ENCODE results near the gene SCN1A.
A peak's percentile ranks its signal among the peaks of the same experiment; 100 is the strongest.

SCN1A gene

DNA sequence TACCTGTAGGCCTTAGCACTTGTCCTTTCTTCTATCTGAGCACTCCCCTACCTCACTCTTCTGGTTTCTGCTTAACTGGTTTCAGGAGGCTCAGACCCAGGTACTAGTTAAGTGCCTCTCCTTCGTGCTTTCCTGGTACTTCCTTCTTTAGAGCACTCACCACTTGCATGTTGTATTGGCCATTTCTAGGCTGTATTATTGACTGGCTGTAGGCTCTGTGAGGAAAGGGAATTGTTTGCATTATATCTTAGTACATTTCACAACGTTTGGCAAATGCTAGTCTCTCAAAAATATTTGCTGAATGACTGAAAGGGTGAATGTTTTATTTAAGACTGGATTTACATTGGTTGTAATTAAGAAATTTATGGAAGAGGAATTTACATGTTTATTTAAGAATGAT is 36.0 kb upstream of the SCN1A start:
- H3K36me3 ChIP-seq (ENCODE audit: low read depth), result no peaks in the 10 kb centered on the region
- no peak overlapping the region for H3K27ac ChIP-seq (ENCODE audit: poor library complexity, severe bottlenecking)
- no peaks in the 10 kb centered on the region for H3K4me1 ChIP-seq (ENCODE audit: insufficient read depth, poor library complexity, severe bottlenecking)
- TF ChIP-seq, protein P1, sequence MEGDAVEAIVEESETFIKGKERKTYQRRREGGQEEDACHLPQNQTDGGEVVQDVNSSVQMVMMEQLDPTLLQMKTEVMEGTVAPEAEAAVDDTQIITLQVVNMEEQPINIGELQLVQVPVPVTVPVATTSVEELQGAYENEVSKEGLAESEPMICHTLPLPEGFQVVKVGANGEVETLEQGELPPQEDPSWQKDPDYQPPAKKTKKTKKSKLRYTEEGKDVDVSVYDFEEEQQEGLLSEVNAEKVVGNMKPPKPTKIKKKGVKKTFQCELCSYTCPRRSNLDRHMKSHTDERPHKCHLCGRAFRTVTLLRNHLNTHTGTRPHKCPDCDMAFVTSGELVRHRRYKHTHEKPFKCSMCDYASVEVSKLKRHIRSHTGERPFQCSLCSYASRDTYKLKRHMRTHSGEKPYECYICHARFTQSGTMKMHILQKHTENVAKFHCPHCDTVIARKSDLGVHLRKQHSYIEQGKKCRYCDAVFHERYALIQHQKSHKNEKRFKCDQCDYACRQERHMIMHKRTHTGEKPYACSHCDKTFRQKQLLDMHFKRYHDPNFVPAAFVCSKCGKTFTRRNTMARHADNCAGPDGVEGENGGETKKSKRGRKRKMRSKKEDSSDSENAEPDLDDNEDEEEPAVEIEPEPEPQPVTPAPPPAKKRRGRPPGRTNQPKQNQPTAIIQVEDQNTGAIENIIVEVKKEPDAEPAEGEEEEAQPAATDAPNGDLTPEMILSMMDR (IDR thresholded peaks at IDR 0.05; ENCODE audit: poor library complexity, severe bottlenecking), result no peak
- H3K4me3 ChIP-seq (ENCODE audit: severe bottlenecking), result no peak overlapping the region
- no peaks in the 10 kb centered on the region for H3K27me3 ChIP-seq (ENCODE audit: insufficient read depth, poor library complexity, severe bottlenecking)
- no peak for ATAC-seq (ENCODE audit: low read depth)
- no peak for DNase-seq (ENCODE audit: low spot score)
- no peaks in the 10 kb centered on the region for H3K9me3 ChIP-seq (ENCODE audit: severe bottlenecking)

DNA sequence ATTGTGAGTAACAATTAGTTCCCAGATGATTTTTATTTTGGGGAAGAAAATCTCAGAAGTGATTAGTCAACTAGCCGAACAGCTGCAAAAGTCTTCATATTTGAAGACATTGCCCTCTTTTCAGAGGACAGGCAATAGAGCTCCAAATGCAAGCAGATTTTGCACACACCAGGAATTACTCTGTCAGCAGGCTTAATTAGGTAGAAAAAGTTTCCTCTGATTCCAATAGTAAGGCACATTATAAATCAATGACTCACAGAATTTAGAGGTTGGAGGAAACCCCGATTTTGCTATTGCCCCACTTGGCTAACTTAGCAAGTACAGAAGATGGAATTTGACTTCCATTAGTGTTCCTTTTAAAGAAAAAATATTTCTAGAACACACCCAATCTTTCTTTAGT is 30.7 kb upstream of the SCN1A start:
- H3K4me1 ChIP-seq (ENCODE audit: insufficient read depth, poor library complexity, severe bottlenecking), result no peaks in the 10 kb centered on the region
- H3K36me3 ChIP-seq (ENCODE audit: low read depth), result no peaks in the 10 kb centered on the region
- H3K9me3 ChIP-seq (ENCODE audit: severe bottlenecking), result no peaks in the 10 kb centered on the region
- H3K27me3 ChIP-seq (ENCODE audit: insufficient read depth, poor library complexity, severe bottlenecking), result no peaks in the 10 kb centered on the region
- H3K27ac ChIP-seq (ENCODE audit: poor library complexity, severe bottlenecking), result no peak overlapping the region
- ATAC-seq (ENCODE audit: low read depth), result no peak
- H3K4me3 ChIP-seq (ENCODE audit: severe bottlenecking), result no peak overlapping the region
- TF ChIP-seq, protein P1 (IDR thresholded peaks at IDR 0.05; ENCODE audit: poor library complexity, severe bottlenecking), result no peak
- DNase-seq (ENCODE audit: low spot score), result no peak

DNA sequence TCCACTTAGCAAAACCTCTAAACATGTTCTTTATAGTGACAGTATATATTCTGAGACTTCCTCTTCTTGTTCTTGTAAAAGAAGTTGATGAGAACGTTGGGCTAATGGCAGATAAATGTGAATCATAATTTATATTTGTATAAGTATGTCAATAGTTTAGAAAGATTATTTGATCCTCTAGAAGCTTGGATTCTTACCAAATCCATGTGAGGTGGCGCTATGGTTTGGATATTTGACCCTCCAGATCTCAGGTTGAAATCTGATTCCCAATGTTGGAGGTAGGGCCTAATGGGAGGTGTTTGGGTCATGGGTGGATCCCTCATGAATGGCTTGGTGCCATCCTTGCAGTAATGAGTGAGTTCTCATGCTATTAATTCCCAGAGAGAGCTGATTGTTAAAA is 29.8 kb upstream of the SCN1A start:
- Histone ChIP-seq H3K36me3 (ENCODE audit: low read depth) (no peaks in the 10 kb centered on the region), H3K4me1 (ENCODE audit: insufficient read depth, poor library complexity, severe bottlenecking) (no peaks in the 10 kb centered on the region), H3K4me3 (ENCODE audit: severe bottlenecking) (no peak overlapping the region), H3K27ac (ENCODE audit: poor library complexity, severe bottlenecking) (no peak overlapping the region), H3K27me3 (ENCODE audit: insufficient read depth, poor library complexity, severe bottlenecking) (no peaks in the 10 kb centered on the region), H3K9me3 (ENCODE audit: severe bottlenecking) (no peaks in the 10 kb centered on the region)
- TF ChIP-seq, protein P1 (IDR thresholded peaks at IDR 0.05; ENCODE audit: poor library complexity, severe bottlenecking), result no peak
- no peak for DNase-seq (ENCODE audit: low spot score)
- peak; percentile 38; the same call in 1 of the 3 replicates for ATAC-seq (ENCODE audit: low read depth)

DNA sequence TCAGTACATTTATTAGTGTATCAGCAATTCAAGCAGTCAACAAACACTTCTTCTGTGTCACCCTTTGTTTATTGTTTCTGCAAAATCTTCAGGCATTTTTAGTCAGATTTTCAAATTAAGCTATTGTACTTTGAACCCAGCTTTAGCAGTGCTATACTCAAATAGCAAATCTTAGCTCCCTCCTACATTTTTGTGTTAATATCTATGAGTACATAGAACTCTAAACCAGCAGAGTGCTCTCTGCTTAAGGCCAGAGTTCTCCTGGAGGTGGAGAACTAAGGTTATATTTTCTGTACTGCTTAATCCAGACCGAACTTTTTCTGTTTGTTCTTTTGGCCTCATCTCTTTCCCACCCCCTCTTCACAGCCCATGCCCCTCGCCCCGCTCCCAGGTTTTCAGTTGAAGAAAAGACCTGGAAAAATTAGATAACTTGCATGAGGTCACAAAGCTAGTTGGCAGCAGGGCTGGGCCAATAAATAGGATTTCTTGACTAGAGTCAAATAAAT is 29.2 kb upstream of the SCN1A start:
- ATAC-seq (ENCODE audit: low read depth), result no peak
- H3K4me1 ChIP-seq (ENCODE audit: insufficient read depth, poor library complexity, severe bottlenecking), result no peaks in the 10 kb centered on the region
- no peak overlapping the region for H3K27ac ChIP-seq (ENCODE audit: poor library complexity, severe bottlenecking)

DNA sequence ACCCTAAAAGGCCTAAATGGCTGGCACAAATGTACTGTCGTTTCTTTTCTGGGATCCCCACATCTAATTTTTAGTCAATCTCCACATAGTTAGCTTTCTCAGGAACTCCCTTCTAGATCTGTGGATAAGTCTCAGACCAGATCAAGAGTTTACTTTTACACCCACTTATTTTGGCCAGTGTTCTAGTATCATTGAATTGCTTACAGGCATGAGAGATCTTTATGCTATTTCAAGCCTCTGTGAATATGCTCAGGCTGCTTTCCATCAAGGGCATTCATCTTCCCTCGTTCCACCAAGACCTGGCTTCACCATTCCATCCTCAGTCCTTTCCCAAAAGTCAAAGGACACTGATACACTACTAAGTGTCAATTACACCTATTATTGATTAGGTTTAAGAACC is 27.8 kb upstream of the SCN1A start:
- Histone ChIP-seq H3K27ac (ENCODE audit: poor library complexity, severe bottlenecking) (no peak overlapping the region), H3K36me3 (ENCODE audit: low read depth) (no peaks in the 10 kb centered on the region), H3K4me3 (ENCODE audit: severe bottlenecking) (no peak overlapping the region), H3K27me3 (ENCODE audit: insufficient read depth, poor library complexity, severe bottlenecking) (no peaks in the 10 kb centered on the region), H3K9me3 (ENCODE audit: severe bottlenecking) (no peaks in the 10 kb centered on the region), H3K4me1 (ENCODE audit: insufficient read depth, poor library complexity, severe bottlenecking) (no peaks in the 10 kb centered on the region)
- ATAC-seq (ENCODE audit: low read depth) (no peak), DNase-seq (ENCODE audit: low spot score) (no peak)
- TF ChIP-seq, protein P1 (IDR thresholded peaks at IDR 0.05; ENCODE audit: poor library complexity, severe bottlenecking), result no peak

More for the DNA sequence above, 29.2 kb upstream of the SCN1A start:
- DNase-seq (ENCODE audit: low spot score), result no peak
- no peak overlapping the region for H3K4me3 ChIP-seq (ENCODE audit: severe bottlenecking)
- H3K9me3 ChIP-seq (ENCODE audit: severe bottlenecking), result no peaks in the 10 kb centered on the region
- TF ChIP-seq, protein P1 (IDR thresholded peaks at IDR 0.05; ENCODE audit: poor library complexity, severe bottlenecking), result no peak
- H3K36me3 ChIP-seq (ENCODE audit: low read depth), result no peaks in the 10 kb centered on the region
- no peaks in the 10 kb centered on the region for H3K27me3 ChIP-seq (ENCODE audit: insufficient read depth, poor library complexity, severe bottlenecking)

All from RWPE2 (cell line).